Measurements from ENCODE around the gene ADAM15. TPM values are rescaled to one million over a fixed set of nuclear protein-coding genes. Genes with fewer than 3 reads are reported as not detected.

Gene ADAM15
- total RNA-seq, 1 donor from 2014 or later, result 82.2 TPM

DNA sequence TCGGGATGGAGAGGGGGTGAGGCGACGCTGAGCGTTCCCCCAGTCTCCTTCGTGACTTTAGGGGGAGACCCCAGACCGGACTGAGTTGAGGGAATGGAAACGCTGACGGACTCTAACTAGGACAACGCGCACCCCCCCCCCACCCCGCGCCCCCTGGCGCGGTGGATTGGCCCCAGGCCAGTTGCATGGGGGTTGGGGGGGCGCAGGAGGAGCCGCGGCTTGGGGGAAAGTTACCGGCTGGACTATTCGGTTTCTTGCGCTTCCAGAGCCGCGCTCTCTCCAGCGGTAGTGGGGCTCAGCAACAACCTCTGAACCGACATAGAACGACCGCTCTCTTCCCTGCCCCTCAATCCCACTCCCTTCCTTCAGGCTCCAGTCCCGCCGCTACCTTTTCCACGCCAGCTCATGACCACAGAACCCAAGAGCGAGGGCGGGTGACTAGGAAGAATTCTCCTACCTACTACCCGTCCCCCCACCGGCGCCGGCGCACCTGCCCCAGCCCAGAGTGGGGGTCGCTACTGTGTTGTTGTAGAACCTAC lies 47.8 kb upstream of the ADAM15 start:
- H3K9me3 Mint-ChIP-seq, result no peaks in the 10 kb centered on the region
- no peak for DNase-seq (ENCODE audit: low read depth, low spot score)

GRCh38 chr1:155003766-155004351 lies 47.3 kb upstream of the ADAM15 start:
- peaks cover 35% of the 10 kb centered on the region for H3K4me1 Mint-ChIP-seq
- DNase-seq (ENCODE audit: low read depth, low spot score), result no peak
- no peak for TF ChIP-seq CTCF (conservative IDR thresholded peaks at IDR 0.05)
- H3K36me3 Mint-ChIP-seq (ENCODE audit: low read depth), result no peaks in the 10 kb centered on the region
- H3K27me3 Mint-ChIP-seq (ENCODE audit: low read depth), result no peaks in the 10 kb centered on the region
- H3K27ac Mint-ChIP-seq (ENCODE audit: unreplicated experiment), result peak overlapping the region; percentile 50
- no peaks in the 10 kb centered on the region for H3K9me3 Mint-ChIP-seq
- peak overlapping the region; percentile 93 for H3K4me3 Mint-ChIP-seq

More for the DNA sequence above, 47.8 kb upstream of the ADAM15 start:
- peak overlapping the region; percentile 93 for H3K4me3 Mint-ChIP-seq
- no peaks in the 10 kb centered on the region for H3K27me3 Mint-ChIP-seq (ENCODE audit: low read depth)
- H3K36me3 Mint-ChIP-seq (ENCODE audit: low read depth), result no peaks in the 10 kb centered on the region
- no peak for TF ChIP-seq CTCF (conservative IDR thresholded peaks at IDR 0.05)
- peaks cover 36% of the 10 kb centered on the region for H3K4me1 Mint-ChIP-seq
- H3K27ac Mint-ChIP-seq (ENCODE audit: unreplicated experiment), result peak overlapping the region; percentile 50

GRCh38 chr1:155004352-155005075 lies 46.6 kb upstream of the ADAM15 start:
- no peak for DNase-seq (ENCODE audit: low read depth, low spot score)
- no peaks in the 10 kb centered on the region for H3K9me3 Mint-ChIP-seq
- no peaks in the 10 kb centered on the region for H3K36me3 Mint-ChIP-seq (ENCODE audit: low read depth)
- H3K4me1 Mint-ChIP-seq, result peaks cover 31% of the 10 kb centered on the region
- H3K27ac Mint-ChIP-seq (ENCODE audit: unreplicated experiment), result peak overlapping the region; percentile 67
- peak overlapping the region; percentile 87 for H3K4me3 Mint-ChIP-seq
- no peak for TF ChIP-seq CTCF (conservative IDR thresholded peaks at IDR 0.05)
- H3K27me3 Mint-ChIP-seq (ENCODE audit: low read depth), result no peaks in the 10 kb centered on the region

- TF ChIP-seq CTCF (conservative IDR thresholded peaks at IDR 0.05), result no peak
- Mint-ChIP-seq H3K27ac (ENCODE audit: unreplicated experiment) (no peak overlapping the region), H3K36me3 (ENCODE audit: low read depth) (no peaks in the 10 kb centered on the region), H3K9me3 (no peaks in the 10 kb centered on the region), H3K4me3 (peak overlapping the region; percentile 49), H3K4me1 (peaks cover 23% of the 10 kb centered on the region), H3K27me3 (ENCODE audit: low read depth) (no peaks in the 10 kb centered on the region)
- no peak for DNase-seq (ENCODE audit: low read depth, low spot score)
Observed at GRCh38 chr1:155005076-155006011, 45.8 kb upstream of the ADAM15 start.

- Mint-ChIP-seq H3K27ac (ENCODE audit: unreplicated experiment) (no peak overlapping the region), H3K9me3 (no peaks in the 10 kb centered on the region), H3K4me3 (peak overlapping the region; percentile 79), H3K36me3 (ENCODE audit: low read depth) (no peaks in the 10 kb centered on the region), H3K27me3 (ENCODE audit: low read depth) (no peaks in the 10 kb centered on the region), H3K4me1 (peaks cover 23% of the 10 kb centered on the region)
- TF ChIP-seq CTCF (conservative IDR thresholded peaks at IDR 0.05), result no peak
- no peak for DNase-seq (ENCODE audit: low read depth, low spot score)
Observed at GRCh38 chr1:155006601-155007101, 44.5 kb upstream of the ADAM15 start.

Data from neural crest cell (in vitro differentiated cells).